Kidney (tissue), 14 donors: ENCODE data around the gene SFMBT2. TPM values are rescaled to one million over a fixed set of nuclear protein-coding genes. Genes with fewer than 3 reads are reported as not detected.

Source experiments
- DNase-seq, 5 donors: peaks; one replicate each; pipeline ENCODE4 v3.0.0-alpha.2; 2013 to 2020
- FAIRE-seq: peaks from 2 replicates; lab custom pipeline; 2012; peaks lifted over from hg19 to GRCh38; lab: Jason Lieb, UNC
- H3K27ac ChIP-seq, 2 donors: one replicate each; pipeline ENCODE4 v1.7.0; 2013; ENCODE audit warnings: low read depth in 2 of 2, low read length in 2 of 2, inconsistent platforms in 1 of 2
- H3K27me3 ChIP-seq: one replicate; pipeline ENCODE4 v1.7.1; 2013; ENCODE audit warnings: low read length, inconsistent platforms; ENCODE audit not compliant: control insufficient read depth, insufficient read depth
- H3K36me3 ChIP-seq, 3 donors: one replicate each; pipeline versions ENCODE4 v1.7.0 to v1.7.1; 2013; ENCODE audit warnings: low read length in 3 of 3, control low read depth in 1 of 3, inconsistent platforms in 1 of 3; ENCODE audit not compliant: insufficient read depth in 3 of 3, control insufficient read depth in 2 of 3
- H3K4me1 ChIP-seq, 3 donors: one replicate each; pipeline versions ENCODE4 v1.7.0 to v1.7.1; 2013; ENCODE audit warnings: low read length in 3 of 3, inconsistent platforms in 1 of 3, low read depth in 1 of 3; ENCODE audit not compliant: control insufficient read depth in 2 of 3, insufficient read depth in 2 of 3
- H3K4me3 ChIP-seq, 3 donors: one replicate each; pipeline versions ENCODE4 v1.7.0 to v1.8.1; 2013; ENCODE audit warnings: low read length in 3 of 3, control low read depth in 1 of 3, inconsistent platforms in 1 of 3
- H3K9ac ChIP-seq, 3 donors: one replicate each; pipeline versions ENCODE4 v1.7.0 to v1.7.1; 2013; ENCODE audit warnings: low read length in 3 of 3, control low read depth in 1 of 3, inconsistent platforms in 1 of 3
- H3K9me3 ChIP-seq, 3 donors: one replicate each; pipeline versions ENCODE4 v1.7.0 to v1.7.1; 2013; ENCODE audit warnings: low read length in 3 of 3, control low read depth in 1 of 3, inconsistent platforms in 1 of 3; ENCODE audit not compliant: control insufficient read depth in 2 of 3, insufficient read depth in 1 of 3
- CTCF ChIP-seq: IDR thresholded peaks from 3 replicates; pipeline ENCODE4 v1.5.1; 2012; ENCODE audit warnings: mild to moderate bottlenecking, moderate library complexity, borderline replicate concordance; ENCODE audit not compliant: insufficient read depth; ENCODE audit errors: extremely low read depth
- intact Hi-C: fragments of 100-400 bp; cut with DNase I; formaldehyde crosslinking; loops from one replicate; pipeline ENCODE4 v1.11.1; 2022
- polyA plus RNA-seq: library from polyadenylated mRNA; stranded (reverse); fragments of 350-450 nt; fragmentation: Illumina TruSeq; extraction: RNeasy Lipid Tissue Mini Kit (QIAGEN cat#74804); gene quantifications from one replicate; pipeline ENCODE4 v1.2.3, GENCODE V29; 2014; ENCODE audit warnings: low read depth, low replicate concordance; ENCODE audit not compliant: insufficient read depth
- total RNA-seq: library from RNA; stranded (reverse); fragmentation: NEBNext Ultra II Directional; extraction: Animal tissue kit (Norgen Biotek cat#: 25700); gene quantifications from one replicate; pipeline ENCODE4 v1.2.1, GENCODE V29; 2021
- donor health status: control.
- donor health status: control.
- donor health status: control.
- donor health status: control.
- donor health status: control.
- donor health status: DM: yes; HTN: yes; CAD: no.
- donor health status: Normal renal cell carcinoma (clear cell type).

SFMBT2 gene
- total and polyA plus RNA-seq, 2 donors from 2014 or later: 1.2 to 15.3 TPM

- H3K4me1 ChIP-seq: peaks cover 0 to 2% (median 2%) of the 10 kb centered on the region in 3 donors
- FAIRE-seq (no peak), DNase-seq (no peak)
- H3K27me3 ChIP-seq: no peaks in the 10 kb centered on the region
- H3K36me3 ChIP-seq: no peaks in the 10 kb centered on the region
- H3K4me3 ChIP-seq: no peak overlapping the region
- H3K9ac ChIP-seq: no peak overlapping the region
- intact Hi-C loops: no loop called here
- TF ChIP-seq CTCF: no peak
- H3K9me3 ChIP-seq: peaks cover 0 to 1% (median 0%) of the 10 kb centered on the region in 3 donors
- no peak overlapping the region for H3K27ac ChIP-seq
Measured at GRCh38 chr10:7322623-7323022, 88.2 kb downstream of the SFMBT2 start.

- H3K4me1 ChIP-seq: peaks cover 0 to 2% (median 2%) of the 10 kb centered on the region in 3 donors
- intact Hi-C loops: no loop called here
- no peak for DNase-seq
- H3K9me3 ChIP-seq: no peaks in the 10 kb centered on the region
- TF ChIP-seq CTCF: no peak
- H3K27me3 ChIP-seq: no peaks in the 10 kb centered on the region
- H3K9ac ChIP-seq: no peak overlapping the region
- H3K27ac ChIP-seq: no peak overlapping the region
- H3K36me3 ChIP-seq: no peaks in the 10 kb centered on the region
- no peak overlapping the region for H3K4me3 ChIP-seq
- FAIRE-seq: no peak
Measured at GRCh38 chr10:7320072-7320471, 90.8 kb downstream of the SFMBT2 start.

GRCh38 chr10:7319632-7320031 lies 91.2 kb downstream of the SFMBT2 start:
- Histone ChIP-seq H3K4me1 (peaks cover 0 to 2% (median 2%) of the 10 kb centered on the region in 3 donors), H3K36me3 (no peaks in the 10 kb centered on the region), H3K9ac (no peak overlapping the region), H3K9me3 (no peaks in the 10 kb centered on the region), H3K27ac (no peak overlapping the region), H3K27me3 (no peaks in the 10 kb centered on the region), H3K4me3 (no peak overlapping the region)
- DNase-seq (no peak), FAIRE-seq (no peak)
- TF ChIP-seq CTCF: no peak
- intact Hi-C loops: no loop called here

GRCh38 chr10:7318836-7319235 lies 92.0 kb downstream of the SFMBT2 start:
- TF ChIP-seq CTCF: no peak

More at GRCh38 chr10:7318836-7319235, 92.0 kb downstream of the SFMBT2 start:
- Histone ChIP-seq H3K27ac (no peak overlapping the region), H3K4me1 (peaks cover 0 to 2% (median 2%) of the 10 kb centered on the region in 3 donors), H3K27me3 (no peaks in the 10 kb centered on the region), H3K9me3 (no peaks in the 10 kb centered on the region), H3K9ac (no peak overlapping the region), H3K36me3 (no peaks in the 10 kb centered on the region), H3K4me3 (no peak overlapping the region)
- FAIRE-seq: no peak
- intact Hi-C loops: no loop called here
- DNase-seq: no peak
